ENCODE data around the gene CABYR. TPM values are rescaled to one million over a fixed set of nuclear protein-coding genes. Genes with fewer than 3 reads are reported as not detected.

Gene CABYR
- total RNA-seq, 4 donors from 2014 or later = 1.7 to 6.7 (median 3.3) TPM

GRCh38 chr18:24094561-24094960 lies 44.3 kb upstream of the CABYR start:
- TF ChIP-seq POLR2AphosphoS5 (IDR thresholded peaks at IDR 0.05) = no peak
- TF ChIP-seq POLR2A (IDR thresholded peaks at IDR 0.05) = no peak
- no peak for TF ChIP-seq CTCF (IDR thresholded peaks at IDR 0.05)
- TF ChIP-seq EP300 (IDR thresholded peaks at IDR 0.05) = no peak
- H3K27me3 ChIP-seq = no peaks in the 10 kb centered on the region
- no peaks in the 10 kb centered on the region for H3K4me1 ChIP-seq
- peaks cover 0 to 11% (median 0%) of the 10 kb centered on the region in 3 donors for H3K9me3 ChIP-seq
- no peak for ATAC-seq
- H3K27ac ChIP-seq = no peak overlapping the region
- H3K36me3 ChIP-seq = peaks cover 0 to 35% of the 10 kb centered on the region in 2 donors
- H3K4me3 ChIP-seq = no peak overlapping the region

- peaks cover 0 to 35% of the 10 kb centered on the region in 2 donors for H3K36me3 ChIP-seq
- no peak for TF ChIP-seq EP300 (IDR thresholded peaks at IDR 0.05)
- no peak for TF ChIP-seq POLR2AphosphoS5 (IDR thresholded peaks at IDR 0.05)
- TF ChIP-seq POLR2A (IDR thresholded peaks at IDR 0.05) = no peak
- no peak for TF ChIP-seq CTCF (IDR thresholded peaks at IDR 0.05)
- no peaks in the 10 kb centered on the region for H3K4me1 ChIP-seq
- no peaks in the 10 kb centered on the region for H3K27me3 ChIP-seq
- ATAC-seq = no peak
- no peak overlapping the region for H3K4me3 ChIP-seq
- H3K9me3 ChIP-seq = peaks cover 0 to 11% (median 0%) of the 10 kb centered on the region in 3 donors
- WGBS, 2 donors (ENCODE audit: low coverage in 1 of 2) = 92 to 100% methylated on average over 1 of the region's 1 CpG
- no peak overlapping the region for H3K27ac ChIP-seq
Observed at GRCh38 chr18:24095976-24096375, 42.9 kb upstream of the CABYR start.

- no peak for ATAC-seq
- H3K4me1 ChIP-seq = no peaks in the 10 kb centered on the region
- H3K36me3 ChIP-seq = peaks cover 0 to 12% of the 10 kb centered on the region in 2 donors
- no peaks in the 10 kb centered on the region for H3K9me3 ChIP-seq
- no peak for TF ChIP-seq POLR2A (IDR thresholded peaks at IDR 0.05)
- no peak for TF ChIP-seq CTCF (IDR thresholded peaks at IDR 0.05)
- TF ChIP-seq EP300 (IDR thresholded peaks at IDR 0.05) = no peak
- no peak for TF ChIP-seq POLR2AphosphoS5 (IDR thresholded peaks at IDR 0.05)
- no peaks in the 10 kb centered on the region for H3K27me3 ChIP-seq
- 61 to 63% methylated on average over 4 to 6 of the region's 6 CpGs for WGBS, 2 donors (ENCODE audit: low coverage in 1 of 2)
- no peak overlapping the region for H3K27ac ChIP-seq
- H3K4me3 ChIP-seq = no peak overlapping the region
Observed at GRCh38 chr18:24103320-24104021, 35.4 kb upstream of the CABYR start.

GRCh38 chr18:24104486-24104885 lies 34.4 kb upstream of the CABYR start:
- Histone ChIP-seq H3K4me1 (no peaks in the 10 kb centered on the region), H3K4me3 (no peak overlapping the region), H3K36me3 (peaks cover 0 to 9% of the 10 kb centered on the region in 2 donors), H3K9me3 (no peaks in the 10 kb centered on the region), H3K27ac (no peak overlapping the region), H3K27me3 (no peaks in the 10 kb centered on the region)
- WGBS, 2 donors (ENCODE audit: low coverage in 1 of 2) = 62 to 80% methylated on average over 2 to 3 of the region's 4 CpGs
- no peak for TF ChIP-seq POLR2A (IDR thresholded peaks at IDR 0.05)
- no peak for ATAC-seq

- Histone ChIP-seq H3K4me1 (no peaks in the 10 kb centered on the region), H3K27ac (no peak overlapping the region), H3K36me3 (peaks cover 0 to 8% of the 10 kb centered on the region in 2 donors), H3K9me3 (no peaks in the 10 kb centered on the region), H3K4me3 (no peak overlapping the region), H3K27me3 (no peaks in the 10 kb centered on the region)
- no peak for TF ChIP-seq CTCF (IDR thresholded peaks at IDR 0.05)
- TF ChIP-seq EP300 (IDR thresholded peaks at IDR 0.05) = no peak
- TF ChIP-seq POLR2A (IDR thresholded peaks at IDR 0.05) = no peak
- TF ChIP-seq POLR2AphosphoS5 (IDR thresholded peaks at IDR 0.05) = no peak
- ATAC-seq = no peak
- 92 to 100% methylated on average over 1 of the region's 1 CpG for WGBS, 2 donors (ENCODE audit: low coverage in 1 of 2)
Observed at GRCh38 chr18:24108641-24109040, 30.2 kb upstream of the CABYR start.
